Astrocyte (in vitro differentiated cells and primary cell): Measurements from ENCODE around the gene ASMTL. TPM values are rescaled to one million over a fixed set of nuclear protein-coding genes. Genes with fewer than 3 reads are reported as not detected.

ENCODE experiments used
- DNase-seq: peaks from one replicate; pipeline ENCODE4 v3.0.0-alpha.2; 2010; ENCODE audit warnings: low read depth
- FAIRE-seq: peaks from 2 replicates; lab custom pipeline; 2011; peaks lifted over from hg19 to GRCh38; lab: Jason Lieb, UNC
- H2AFZ ChIP-seq: 2 replicates; pipeline ENCODE4 v1.6.0; 2012; ENCODE audit warnings: low read depth, low read length, inconsistent platforms
- H3K27ac ChIP-seq: 2 replicates; pipeline ENCODE4 v1.5.1; 2011; ENCODE audit warnings: low read depth, low read length, inconsistent platforms
- H3K27me3 ChIP-seq: 2 replicates; pipeline ENCODE4 v1.6.0; 2011; ENCODE audit warnings: low read length, inconsistent platforms; ENCODE audit not compliant: insufficient read depth
- H3K36me3 ChIP-seq: 2 replicates; pipeline ENCODE4 v1.5.1; 2011; ENCODE audit warnings: low read length, inconsistent platforms; ENCODE audit not compliant: insufficient read depth
- H3K4me1 ChIP-seq: 2 replicates; pipeline ENCODE4 v1.5.1; 2011; ENCODE audit warnings: low read length, inconsistent platforms; ENCODE audit not compliant: insufficient read depth
- H3K4me2 ChIP-seq: 2 replicates; pipeline ENCODE4 v1.6.0; 2012; ENCODE audit warnings: low read length, inconsistent platforms
- H3K4me3 ChIP-seq: 2 replicates; pipeline ENCODE4 v1.5.1; 2011; ENCODE audit warnings: low read depth, mild to moderate bottlenecking, low read length, inconsistent platforms; ENCODE audit not compliant: insufficient read depth
- H3K79me2 ChIP-seq: 2 replicates; pipeline ENCODE4 v1.6.0; 2012; ENCODE audit warnings: mild to moderate bottlenecking, low read length, inconsistent platforms; ENCODE audit not compliant: insufficient read depth
- H3K9ac ChIP-seq: 2 replicates; pipeline ENCODE4 v1.6.0; 2012; ENCODE audit warnings: mild to moderate bottlenecking, low read length, inconsistent platforms
- H3K9me3 ChIP-seq: 2 replicates; pipeline ENCODE4 v1.5.1; 2012; ENCODE audit warnings: low read depth, mild to moderate bottlenecking, low read length, inconsistent platforms; ENCODE audit not compliant: insufficient read depth
- H4K20me1 ChIP-seq: 2 replicates; pipeline ENCODE4 v1.6.0; 2012; ENCODE audit warnings: low read length, inconsistent platforms; ENCODE audit not compliant: insufficient read depth
- H3K27ac Mint-ChIP-seq: one replicate; pipeline ENCODE4 v1.8.0; 2021; ENCODE audit warnings: mild to moderate bottlenecking, mixed read lengths; ENCODE audit not compliant: unreplicated experiment
- H3K27me3 Mint-ChIP-seq: one replicate; pipeline ENCODE4 v1.8.0; 2021; ENCODE audit warnings: low read depth, mixed read lengths; ENCODE audit not compliant: unreplicated experiment
- H3K36me3 Mint-ChIP-seq: one replicate; pipeline ENCODE4 v1.8.0; 2021; ENCODE audit warnings: low read depth, mixed read lengths; ENCODE audit not compliant: unreplicated experiment
- H3K4me1 Mint-ChIP-seq: one replicate; pipeline ENCODE4 v1.8.0; 2021; ENCODE audit warnings: low read depth, mixed read lengths; ENCODE audit not compliant: unreplicated experiment
- H3K4me3 Mint-ChIP-seq: one replicate; pipeline ENCODE4 v1.8.0; 2021; ENCODE audit warnings: mild to moderate bottlenecking, moderate library complexity, mixed read lengths; ENCODE audit not compliant: unreplicated experiment
- H3K9me3 Mint-ChIP-seq: one replicate; pipeline ENCODE4 v1.8.0; 2021; ENCODE audit warnings: mild to moderate bottlenecking, mixed read lengths; ENCODE audit not compliant: unreplicated experiment
- EZH2 ChIP-seq: IDR thresholded peaks from 2 replicates; pipeline ENCODE4 v1.6.1; 2012; ENCODE audit warnings: mild to moderate bottlenecking, low read length, inconsistent platforms; ENCODE audit not compliant: insufficient read depth
- total RNA-seq: library from RNA; stranded (reverse); gene quantifications from 2 replicates; pipeline ENCODE4 v1.2.1, GENCODE V29; 2021
- TF ChIP-seq, protein P1 (sequence below): IDR thresholded peaks from 2 replicates; pipeline ENCODE4 v1.5.1; 2011; ENCODE audit warnings: low read depth, mild to moderate bottlenecking, inconsistent platforms, low read length, moderate library complexity; ENCODE audit not compliant: insufficient read depth

Gene ASMTL
- total RNA-seq, 1 donor from 2014 or later = 22.1 TPM

GRCh38 chrX:1386338-1387127, 66.2 kb downstream of the ASMTL start:
- no peak overlapping the region for H2AFZ ChIP-seq
- H3K79me2 ChIP-seq = peaks cover 62% of the 10 kb centered on the region
- H3K9ac ChIP-seq = no peak overlapping the region
- H3K36me3 ChIP-seq = peaks cover 52% of the 10 kb centered on the region
- H3K27ac Mint-ChIP-seq = no peak overlapping the region
- H3K9me3 ChIP-seq = no peaks in the 10 kb centered on the region
- no peak overlapping the region for H3K4me3 Mint-ChIP-seq
- DNase-seq (no peak), FAIRE-seq (no peak)
- H4K20me1 ChIP-seq = peaks cover 85% of the 10 kb centered on the region
- no peak overlapping the region for H3K4me2 ChIP-seq
- H3K4me3 ChIP-seq = no peak overlapping the region
- no peaks in the 10 kb centered on the region for H3K27me3 ChIP-seq
- no peak overlapping the region for H3K27ac ChIP-seq
- H3K4me1 ChIP-seq = peaks cover 14% of the 10 kb centered on the region
- no peak for TF ChIP-seq EZH2
- TF ChIP-seq, protein P1, sequence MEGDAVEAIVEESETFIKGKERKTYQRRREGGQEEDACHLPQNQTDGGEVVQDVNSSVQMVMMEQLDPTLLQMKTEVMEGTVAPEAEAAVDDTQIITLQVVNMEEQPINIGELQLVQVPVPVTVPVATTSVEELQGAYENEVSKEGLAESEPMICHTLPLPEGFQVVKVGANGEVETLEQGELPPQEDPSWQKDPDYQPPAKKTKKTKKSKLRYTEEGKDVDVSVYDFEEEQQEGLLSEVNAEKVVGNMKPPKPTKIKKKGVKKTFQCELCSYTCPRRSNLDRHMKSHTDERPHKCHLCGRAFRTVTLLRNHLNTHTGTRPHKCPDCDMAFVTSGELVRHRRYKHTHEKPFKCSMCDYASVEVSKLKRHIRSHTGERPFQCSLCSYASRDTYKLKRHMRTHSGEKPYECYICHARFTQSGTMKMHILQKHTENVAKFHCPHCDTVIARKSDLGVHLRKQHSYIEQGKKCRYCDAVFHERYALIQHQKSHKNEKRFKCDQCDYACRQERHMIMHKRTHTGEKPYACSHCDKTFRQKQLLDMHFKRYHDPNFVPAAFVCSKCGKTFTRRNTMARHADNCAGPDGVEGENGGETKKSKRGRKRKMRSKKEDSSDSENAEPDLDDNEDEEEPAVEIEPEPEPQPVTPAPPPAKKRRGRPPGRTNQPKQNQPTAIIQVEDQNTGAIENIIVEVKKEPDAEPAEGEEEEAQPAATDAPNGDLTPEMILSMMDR = no peak
- H3K27me3 Mint-ChIP-seq = no peaks in the 10 kb centered on the region
- H3K9me3 Mint-ChIP-seq = no peaks in the 10 kb centered on the region
- peaks cover 29% of the 10 kb centered on the region for H3K36me3 Mint-ChIP-seq
- H3K4me1 Mint-ChIP-seq = peaks cover 20% of the 10 kb centered on the region

- peaks cover 49% of the 10 kb centered on the region for H3K36me3 ChIP-seq
Observed at GRCh38 chrX:1385253-1386223, 67.2 kb downstream of the ASMTL start.

More at GRCh38 chrX:1385253-1386223, 67.2 kb downstream of the ASMTL start:
- Histone ChIP-seq H3K27ac (no peak overlapping the region), H2AFZ (no peak overlapping the region), H3K9me3 (no peaks in the 10 kb centered on the region), H4K20me1 (peaks cover 76% of the 10 kb centered on the region), H3K27me3 (no peaks in the 10 kb centered on the region), H3K4me2 (no peak overlapping the region), H3K4me1 (peaks cover 10% of the 10 kb centered on the region), H3K9ac (no peak overlapping the region), H3K4me3 (no peak overlapping the region), H3K79me2 (peaks cover 52% of the 10 kb centered on the region)
- FAIRE-seq (no peak), DNase-seq (no peak)
- TF ChIP-seq, protein P1 = no peak
- TF ChIP-seq EZH2 = no peak
- peaks cover 20% of the 10 kb centered on the region for H3K4me1 Mint-ChIP-seq
- no peak overlapping the region for H3K4me3 Mint-ChIP-seq
- peaks cover 27% of the 10 kb centered on the region for H3K36me3 Mint-ChIP-seq
- no peaks in the 10 kb centered on the region for H3K27me3 Mint-ChIP-seq
- no peak overlapping the region for H3K27ac Mint-ChIP-seq
- H3K9me3 Mint-ChIP-seq = no peaks in the 10 kb centered on the region
